Measurements from ENCODE around the gene PRDM15. TPM values are rescaled to one million over a fixed set of nuclear protein-coding genes. Genes with fewer than 3 reads are reported as not detected.
A peak's percentile ranks its signal among the peaks of the same experiment; 100 is the strongest.

Gene PRDM15
- total RNA-seq, 1 experiment from 2014 or later: 2.4 TPM

DNA sequence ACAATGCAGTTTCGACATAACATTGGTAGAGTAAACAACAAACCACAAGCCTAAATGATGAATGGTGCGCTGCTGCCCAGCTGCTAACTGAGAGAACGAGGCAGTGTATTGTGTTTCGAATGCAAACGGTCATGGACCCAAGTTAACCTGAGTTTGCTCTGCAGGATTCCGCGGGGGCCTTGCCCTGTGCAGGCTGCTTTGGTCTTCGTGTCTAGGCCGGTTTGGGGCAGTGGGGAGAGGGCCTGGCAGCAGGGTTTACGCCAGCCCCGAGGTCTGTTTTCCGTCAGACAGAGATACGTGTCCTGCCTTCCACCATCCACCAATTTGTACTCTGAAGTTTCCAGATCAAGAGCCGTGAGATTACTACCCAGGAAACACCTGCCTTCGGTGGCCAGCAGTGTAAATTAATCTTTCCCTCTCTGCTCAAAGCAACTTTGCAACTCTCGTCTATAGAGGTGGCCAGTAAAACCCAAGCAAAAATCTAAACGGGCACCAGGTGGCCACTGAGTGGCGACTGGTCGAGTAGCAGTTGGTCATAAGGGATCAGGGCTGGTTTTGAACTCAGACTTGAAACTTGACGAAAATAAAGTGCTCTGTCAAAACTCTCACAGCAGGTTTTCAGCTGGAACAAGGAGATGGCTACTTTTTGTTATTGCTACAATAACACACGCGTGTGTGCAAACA is 6.3 kb upstream of the PRDM15 start:
- DNase-seq (ENCODE audit: low read depth): no peak

DNA sequence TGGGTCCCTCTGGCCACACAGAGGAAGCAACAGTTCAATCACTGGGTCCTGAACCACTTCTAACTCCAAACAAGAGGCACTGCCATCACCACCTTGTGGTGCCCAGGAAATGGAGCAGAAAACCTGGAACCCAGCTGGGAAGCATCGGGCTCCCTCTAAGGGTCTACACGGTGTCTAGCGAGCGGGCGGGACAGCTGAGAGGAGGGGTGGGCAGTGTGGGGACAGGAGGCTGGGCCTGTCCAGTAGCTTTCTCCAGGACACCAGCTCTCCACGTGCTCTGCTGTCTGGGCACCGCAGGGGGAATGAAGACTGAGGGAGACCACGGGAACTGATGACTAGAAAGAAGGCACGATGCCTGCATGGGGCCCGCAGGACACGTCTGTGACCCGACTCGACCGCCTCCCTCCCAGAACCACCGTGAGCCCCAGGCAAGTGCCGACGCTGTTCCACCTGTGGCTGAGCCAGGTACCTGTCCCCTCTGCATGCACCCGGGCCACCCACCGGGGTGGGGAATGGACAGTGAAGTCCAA is 5.4 kb upstream of the PRDM15 start:
- DNase-seq (ENCODE audit: low read depth): no peak

DNA sequence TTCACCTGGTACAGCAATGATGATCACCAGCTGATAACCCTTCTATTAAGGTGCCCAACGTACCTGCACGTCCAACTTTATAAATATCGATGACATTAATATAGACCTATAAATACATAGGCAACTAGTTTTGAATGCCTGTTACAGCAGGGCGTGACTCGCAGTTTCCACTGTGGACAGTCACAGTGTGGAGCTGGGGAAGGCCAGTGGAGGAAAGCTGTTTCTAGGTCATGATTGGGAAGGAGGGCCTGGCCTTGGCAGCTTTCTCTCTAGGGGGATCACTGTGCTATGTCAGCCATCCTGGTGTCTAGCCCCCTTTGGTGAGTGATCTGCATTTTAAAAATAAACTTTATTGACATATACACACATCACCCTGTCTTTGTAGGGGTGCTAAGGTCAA is 4.4 kb upstream of the PRDM15 start:
- no peak for DNase-seq (ENCODE audit: low read depth)

DNA sequence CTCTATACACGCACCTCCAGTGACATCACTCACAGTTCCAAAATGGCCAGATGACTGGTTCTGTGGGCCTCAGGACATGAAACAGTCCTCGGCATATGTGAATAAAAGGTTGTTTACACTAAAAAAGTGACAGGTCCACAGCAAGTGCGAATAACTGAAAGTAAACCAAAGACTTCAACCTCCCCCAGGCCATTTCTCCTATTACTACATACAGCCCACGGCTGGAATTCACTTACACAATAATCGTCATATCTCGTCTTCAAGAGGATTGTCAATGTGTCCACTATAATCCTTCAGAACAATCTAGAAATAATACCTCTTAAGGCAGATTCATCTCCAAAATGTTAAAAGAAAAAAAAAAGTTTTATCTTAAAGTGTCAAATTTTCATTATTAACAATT is 1.9 kb upstream of the PRDM15 start:
- DNase-seq (ENCODE audit: low read depth): no peak

DNA sequence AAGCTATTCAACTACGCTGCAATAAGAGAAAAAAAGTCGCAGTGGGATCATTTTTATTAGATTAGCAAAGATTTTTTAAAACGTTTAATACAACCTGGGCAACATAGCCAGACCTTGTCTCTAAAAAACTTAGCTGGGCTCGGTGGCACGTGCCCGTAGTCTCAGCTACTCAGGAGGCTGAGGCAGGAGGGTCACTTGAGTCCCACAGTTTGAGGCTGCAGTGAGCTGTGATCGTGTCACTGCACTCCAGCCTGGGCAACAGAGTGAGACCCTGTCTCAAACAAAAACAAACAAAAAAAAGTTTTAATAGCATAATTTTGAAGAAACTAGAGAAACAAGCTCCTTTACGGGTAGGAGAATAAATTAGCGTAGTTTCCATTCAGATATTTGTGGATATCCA is 1.0 kb upstream of the PRDM15 start:
- no peak for DNase-seq (ENCODE audit: low read depth)

DNA sequence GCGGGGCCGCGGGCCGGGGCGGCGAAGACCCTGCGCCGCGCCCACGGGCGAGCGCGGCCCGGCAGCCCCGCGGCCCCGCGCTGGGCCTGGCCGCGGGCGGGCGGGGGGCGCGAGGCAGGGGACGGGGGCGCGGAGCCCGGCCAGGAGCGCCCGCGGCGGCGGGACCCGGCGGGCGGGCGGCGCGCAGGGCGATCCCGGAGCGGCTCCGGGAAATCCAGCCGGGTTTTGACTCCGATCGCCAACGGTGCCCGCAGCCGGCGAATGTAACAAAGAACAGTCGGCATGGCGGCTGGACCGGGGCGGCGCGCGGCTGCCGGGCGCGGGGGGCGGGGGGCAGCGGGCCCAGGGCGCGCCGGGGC is 334 bp downstream of the PRDM15 start:
- peak; percentile 80 for DNase-seq (ENCODE audit: low read depth)

DNA sequence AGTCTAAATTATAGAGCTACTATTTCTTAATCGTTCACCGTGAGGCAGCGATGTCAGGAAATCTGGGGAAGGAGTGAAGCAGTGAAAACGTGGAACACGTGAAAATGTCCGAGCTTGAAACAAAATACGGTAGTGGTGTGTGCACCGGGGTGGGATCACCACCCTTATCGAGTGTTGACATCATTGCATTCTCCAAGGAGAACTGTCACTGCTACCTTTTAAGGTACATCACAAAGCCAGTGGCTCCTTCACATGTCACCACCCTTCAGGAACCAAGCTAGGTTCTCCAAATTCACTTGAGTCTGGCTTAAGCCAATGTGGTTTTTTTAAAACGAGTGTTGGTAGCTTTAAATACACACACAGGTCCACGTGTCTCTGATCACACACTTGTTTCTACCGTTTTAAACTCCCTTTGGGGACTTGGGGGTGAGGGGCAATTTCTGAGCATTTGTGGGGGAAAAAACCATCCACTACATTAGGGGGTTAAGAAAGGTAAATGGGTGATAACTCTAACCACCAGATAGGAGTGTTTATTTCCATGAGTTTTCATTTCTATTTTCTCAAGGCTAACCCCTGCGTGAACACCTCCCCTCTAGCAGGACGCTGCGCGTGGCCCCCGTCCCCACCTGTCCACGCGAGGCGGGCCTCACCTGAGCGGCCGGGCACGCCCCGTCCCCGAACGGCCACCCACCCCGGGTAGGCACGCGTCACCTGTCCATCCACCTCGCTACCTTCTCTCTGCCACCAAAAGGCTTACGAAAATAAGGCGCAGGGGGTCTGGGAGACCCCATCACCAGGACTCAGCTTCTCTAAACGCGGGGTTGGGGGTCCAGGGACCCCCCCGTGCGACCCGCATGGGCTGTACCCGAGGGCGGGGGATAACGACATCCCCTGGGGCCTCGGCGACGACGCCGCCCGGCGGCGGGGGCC is 978 bp downstream of the PRDM15 start:
- DNase-seq (ENCODE audit: low read depth): peak; percentile 39

DNA sequence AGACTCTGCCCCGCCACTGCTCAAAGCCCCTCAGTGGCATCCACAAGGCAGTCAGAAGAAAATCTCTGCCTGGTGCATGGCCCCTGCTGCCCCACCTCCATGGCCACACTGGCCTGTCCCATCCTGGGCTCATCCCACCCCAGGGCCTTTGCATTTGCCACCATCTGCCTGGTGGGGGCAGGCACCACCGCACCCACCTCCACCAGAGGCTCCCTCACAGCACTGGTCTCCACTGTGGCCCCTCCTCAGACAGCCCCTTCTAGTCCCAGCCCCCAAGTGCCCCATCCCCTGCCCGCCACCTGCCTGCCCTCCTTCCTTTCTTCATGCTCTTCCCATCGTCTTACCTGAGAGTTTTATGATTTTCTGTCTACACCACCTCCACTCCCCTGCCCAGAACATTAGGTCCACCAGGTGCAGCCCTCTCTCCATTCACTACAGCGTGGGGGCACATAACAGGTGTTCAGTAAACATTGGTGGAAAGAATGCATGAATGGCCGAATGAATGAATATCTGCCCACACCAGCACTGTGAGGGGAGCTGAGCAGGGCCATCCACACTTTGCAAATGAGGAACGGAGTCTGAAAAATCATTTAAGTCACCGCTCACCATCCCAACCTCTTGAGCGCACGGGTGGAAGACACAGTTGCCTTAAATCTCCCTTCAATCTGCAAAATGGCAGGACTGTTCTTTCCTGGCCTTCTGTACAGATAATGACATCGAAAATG is 2.1 kb downstream of the PRDM15 start:
- no peak for DNase-seq (ENCODE audit: low read depth)

DNA sequence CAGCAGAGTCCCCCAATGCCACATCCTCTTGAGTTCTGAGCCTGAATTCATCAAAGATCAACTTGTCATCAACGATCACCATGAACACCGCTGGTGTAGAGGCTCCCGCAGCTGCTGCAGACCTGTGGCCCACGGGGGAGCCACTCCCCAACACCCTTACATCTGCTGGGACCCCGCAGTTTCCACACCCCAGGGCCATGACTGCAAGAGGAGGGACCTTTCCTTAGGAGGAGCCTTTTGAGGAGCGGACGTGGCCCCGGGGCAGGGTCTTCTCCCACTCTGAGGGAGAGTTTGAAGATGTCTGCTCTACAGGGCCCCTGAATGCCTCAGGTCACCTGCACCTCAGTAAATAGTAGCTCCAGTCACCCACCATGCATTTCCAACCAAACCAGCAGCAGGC is 2.7 kb downstream of the PRDM15 start:
- no peak for DNase-seq (ENCODE audit: low read depth)

DNA sequence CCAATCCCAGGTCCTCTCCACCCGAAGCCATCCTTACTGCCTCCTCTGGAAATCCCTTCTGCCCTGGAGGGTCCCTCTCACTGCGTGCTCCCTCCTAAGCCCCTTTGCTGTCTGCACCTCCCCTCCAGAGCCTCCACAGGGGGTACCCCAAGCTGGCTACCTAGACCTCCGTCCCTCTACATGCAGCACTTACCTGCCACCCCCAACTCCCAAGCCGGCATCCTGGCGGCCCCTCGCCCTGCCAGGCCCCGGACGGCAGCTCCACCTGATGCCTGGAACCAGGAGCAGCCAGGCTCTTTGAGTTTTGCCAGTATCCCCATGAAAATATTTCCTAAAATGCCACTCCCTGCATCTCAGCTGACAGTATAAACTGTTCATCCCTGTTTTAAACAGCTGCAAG is 4.1 kb downstream of the PRDM15 start:
- no peak for DNase-seq (ENCODE audit: low read depth)

DNA sequence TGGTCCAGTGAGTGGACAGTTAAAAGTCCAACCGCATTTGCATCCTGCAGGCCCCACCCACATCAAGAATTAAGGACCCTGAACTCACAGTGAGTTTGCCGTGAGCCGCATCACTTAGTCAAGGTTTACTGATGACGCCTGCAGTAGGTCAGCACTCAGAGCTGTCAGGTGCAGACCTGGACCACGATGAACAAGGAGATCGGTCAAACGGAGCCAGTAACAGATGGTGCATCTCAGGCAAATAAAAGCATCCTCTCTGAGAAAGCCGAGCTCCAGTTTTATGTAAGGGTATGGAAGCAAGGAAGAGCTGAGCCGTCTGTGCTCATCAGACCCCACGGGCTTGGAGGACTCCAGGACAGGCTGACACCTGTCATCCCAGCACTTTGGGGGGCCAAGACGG is 4.5 kb downstream of the PRDM15 start:
- DNase-seq (ENCODE audit: low read depth): no peak

DNA sequence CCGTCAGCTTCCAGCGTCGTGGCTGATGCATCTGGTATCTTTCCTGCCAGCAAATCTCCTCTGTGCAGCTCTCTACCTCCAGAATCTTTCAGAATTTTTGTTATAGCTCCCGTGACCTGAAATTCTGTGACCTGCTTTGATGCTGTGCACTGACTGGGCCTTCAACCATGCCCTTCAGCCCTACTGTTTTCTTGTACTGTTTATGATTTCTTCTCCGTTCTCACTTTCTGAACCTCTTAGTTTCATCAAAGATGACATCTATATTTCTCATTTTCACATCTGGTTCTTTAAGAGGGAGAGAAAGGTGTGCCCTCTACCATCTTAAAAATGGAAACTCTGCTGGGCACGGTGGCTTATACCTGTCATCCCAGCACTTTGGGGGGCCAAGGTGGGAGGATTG is 5.7 kb downstream of the PRDM15 start:
- DNase-seq (ENCODE audit: low read depth): no peak

DNA sequence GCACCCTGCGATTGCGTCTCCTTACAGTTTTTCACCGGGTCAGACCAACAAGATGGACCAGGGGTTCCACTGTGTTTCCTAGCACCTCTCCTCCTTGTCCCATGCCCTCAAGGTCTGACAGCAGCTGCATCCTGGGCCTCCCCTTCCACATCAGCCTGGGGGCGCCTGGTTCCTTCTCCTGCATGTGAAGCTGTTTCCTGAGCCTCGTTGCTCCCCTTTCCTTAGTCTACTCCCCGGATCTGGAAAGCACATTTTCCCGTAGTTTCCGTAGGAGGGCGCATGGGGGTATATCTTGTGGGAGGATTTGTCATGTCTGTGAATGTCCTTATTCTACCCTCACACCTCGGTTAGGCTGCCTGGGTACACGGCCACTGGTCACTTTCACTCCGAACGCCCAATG is 6.1 kb downstream of the PRDM15 start:
- no peak for DNase-seq (ENCODE audit: low read depth)

DNA sequence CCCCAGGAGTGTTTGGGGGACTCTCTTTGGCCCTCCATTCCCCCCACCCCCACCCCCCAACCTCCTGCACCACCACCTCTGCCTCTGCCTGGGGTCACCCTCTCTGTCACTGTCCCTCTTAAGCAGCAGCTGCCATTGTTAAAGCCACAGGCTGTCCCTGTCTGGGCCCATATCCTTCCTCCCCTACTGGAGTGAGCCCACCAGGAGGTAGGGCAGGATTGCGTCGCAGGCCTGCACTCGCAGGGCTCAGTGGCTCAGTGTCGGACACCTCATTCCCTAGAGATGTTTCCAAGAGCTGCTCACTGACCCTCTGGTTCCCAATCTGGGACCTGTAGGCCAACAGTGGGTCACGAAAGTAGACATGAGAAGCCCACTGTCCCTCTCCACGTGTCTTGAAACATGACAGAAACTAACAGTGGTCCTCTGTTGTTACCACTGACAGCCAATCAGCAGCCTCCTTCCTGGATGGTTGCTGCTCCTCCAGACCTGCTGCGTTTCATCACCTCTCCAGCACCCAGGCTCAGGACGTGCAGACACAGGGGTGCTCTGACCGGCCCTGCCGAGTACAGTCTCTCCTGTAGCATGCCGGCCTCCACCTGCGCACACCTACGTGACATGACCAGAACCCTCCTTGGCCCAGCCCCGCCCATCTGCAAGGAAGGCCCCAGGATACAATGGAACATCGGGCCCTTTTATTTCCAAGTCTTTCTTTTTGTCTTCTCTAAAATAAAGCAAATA is 7.7 kb downstream of the PRDM15 start:
- no peak for DNase-seq (ENCODE audit: low read depth)

DNA sequence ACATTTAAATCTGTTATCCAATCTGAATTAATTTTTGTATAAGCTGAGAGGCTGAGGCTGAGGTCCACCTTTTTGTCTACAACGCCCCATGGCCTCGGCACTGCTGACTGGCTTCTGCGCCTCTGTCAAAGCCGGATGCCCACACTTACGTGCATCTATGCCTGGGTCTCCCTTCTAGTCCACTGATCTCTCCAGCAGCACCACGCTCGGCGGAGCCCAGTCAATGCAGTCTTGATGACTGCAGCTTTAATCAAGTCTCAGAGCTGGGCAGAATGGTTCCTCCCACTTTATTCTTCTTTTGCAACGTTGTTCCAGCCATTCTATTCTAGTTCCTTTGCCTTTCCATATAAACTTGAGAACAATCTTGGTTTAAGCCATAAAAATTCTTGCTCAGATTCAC is 9.4 kb downstream of the PRDM15 start:
- DNase-seq (ENCODE audit: low read depth): no peak

DNA sequence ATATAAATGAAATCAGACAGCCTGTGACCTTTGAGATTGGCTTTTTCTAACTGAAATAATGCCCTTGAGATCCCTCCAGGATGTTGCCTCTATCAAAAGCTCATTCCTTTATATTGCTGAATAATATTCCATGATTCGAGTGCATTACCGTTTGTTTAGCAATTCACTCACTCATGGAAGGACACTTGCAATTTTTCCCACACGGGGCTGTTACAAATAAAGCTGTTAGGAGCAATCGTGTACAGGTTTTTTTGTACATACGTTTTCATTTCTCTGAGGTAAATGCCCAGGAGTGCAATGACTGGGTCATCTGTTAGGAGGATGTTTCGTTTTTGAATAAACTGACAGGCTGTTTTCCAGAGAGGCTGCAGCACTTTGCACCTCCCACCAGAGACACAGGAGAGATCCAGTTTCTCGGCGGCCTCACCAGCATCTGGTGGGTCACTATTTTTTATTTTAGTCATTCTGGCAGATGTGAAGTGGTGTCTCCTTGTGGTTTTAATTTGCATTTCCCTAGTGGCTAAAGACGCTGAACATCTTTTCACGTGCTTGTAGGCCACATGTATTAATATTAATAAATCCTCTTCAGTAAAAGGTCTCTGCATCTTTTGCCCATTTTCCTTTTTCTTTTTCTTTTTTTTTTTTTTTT is 11.0 kb downstream of the PRDM15 start:
- DNase-seq (ENCODE audit: low read depth): peak; percentile 24

DNA sequence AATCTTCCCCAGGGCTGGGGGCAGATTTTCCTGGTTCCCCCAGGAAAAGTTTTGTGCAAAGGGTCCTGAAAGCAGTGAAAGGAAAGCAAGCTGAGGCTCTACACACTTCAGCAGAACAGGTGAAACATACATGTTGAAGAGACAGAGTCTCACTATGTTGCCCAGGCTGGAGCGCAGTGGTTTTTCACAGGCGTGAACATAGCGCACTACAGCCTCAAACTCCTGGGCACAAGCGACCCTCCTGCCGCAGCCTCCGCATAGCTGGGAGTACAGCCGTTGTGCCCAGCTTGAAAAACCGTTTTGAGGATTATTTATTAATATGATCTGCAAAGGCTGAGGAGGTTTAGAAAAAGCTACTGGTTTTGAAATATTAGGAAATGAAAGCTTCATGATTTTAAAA is 11.8 kb downstream of the PRDM15 start:
- DNase-seq (ENCODE audit: low read depth): no peak

DNA sequence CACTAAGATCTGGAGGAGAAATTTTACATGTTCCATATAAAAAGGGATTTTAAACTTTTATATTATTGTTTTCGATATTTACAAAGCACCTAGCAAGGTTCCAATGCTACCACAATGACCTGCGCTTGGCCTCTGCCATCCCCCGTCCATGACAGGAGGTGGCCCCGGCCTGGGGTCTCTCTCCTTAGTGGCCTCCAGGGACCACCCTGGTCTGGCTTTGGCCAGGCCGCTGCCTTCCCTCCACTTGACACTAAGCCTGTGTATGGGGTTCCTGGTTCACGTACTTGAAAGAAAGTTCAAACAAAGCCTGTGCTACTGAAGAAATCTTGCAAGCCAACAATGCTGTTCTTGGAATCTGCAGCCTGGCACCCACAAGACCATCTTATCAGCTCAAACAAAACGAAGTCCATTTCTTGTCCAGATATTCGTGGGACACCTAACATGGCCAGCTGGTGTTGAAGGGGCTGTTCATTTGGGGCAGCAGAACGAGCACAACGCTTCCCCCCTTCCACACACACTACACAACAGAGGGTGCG is 12.8 kb downstream of the PRDM15 start:
- no peak for DNase-seq (ENCODE audit: low read depth)

DNA sequence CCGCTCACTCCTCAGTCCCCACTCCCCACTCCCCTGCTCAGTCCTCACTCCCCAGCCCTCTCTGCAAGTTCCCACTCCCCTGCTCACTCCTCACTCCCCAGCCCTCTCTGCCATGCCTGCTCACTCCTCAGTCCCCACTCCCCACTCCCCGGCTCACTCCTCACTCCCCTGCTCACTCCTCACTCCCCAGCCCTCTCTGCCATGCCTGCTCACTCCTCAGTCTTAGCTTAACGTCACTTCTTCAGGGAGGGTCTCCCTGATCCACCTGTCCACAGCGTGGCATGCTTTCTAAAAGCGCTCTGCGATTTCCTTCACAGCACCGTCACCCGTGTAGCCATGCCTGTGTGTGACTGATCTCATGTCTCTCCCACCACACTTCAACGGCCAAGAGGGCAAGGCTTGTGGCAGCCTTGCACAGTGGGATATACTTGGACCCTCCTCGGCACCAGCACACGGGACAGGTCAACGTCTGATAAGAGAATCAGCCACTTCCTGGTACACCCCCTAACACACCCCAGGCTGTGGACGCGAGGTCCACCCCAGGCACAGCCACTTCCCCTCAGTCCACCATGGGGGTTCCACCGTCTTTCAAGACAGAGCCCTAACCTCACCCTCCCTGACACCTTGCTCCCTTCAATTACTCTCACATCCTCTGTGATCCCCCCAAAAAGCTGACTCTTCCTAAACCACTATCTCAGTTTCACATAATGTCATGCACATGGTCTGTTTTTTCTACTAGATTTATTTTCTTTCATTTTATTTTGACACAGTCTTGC is 14.0 kb downstream of the PRDM15 start:
- DNase-seq (ENCODE audit: low read depth): no peak

All from RPMI7951 (cell line).